GM19351 (cell line): ENCODE data around the gene EYA2.

ENCODE experiments used
- ATAC-seq: cut with Tn5 transposase; IDR thresholded peaks from one replicate; pipeline ENCODE4 v1.9.1; 2021; ENCODE audit warnings: mild to moderate bottlenecking, moderate library complexity; ENCODE audit not compliant: unreplicated experiment

The EYA2 gene

GRCh38 chr20:47127999-47128398, 233.4 kb downstream of the EYA2 start:
- no peak for ATAC-seq

- ATAC-seq, result no peak
These were observed 234.7 kb downstream of the EYA2 start for GRCh38 chr20:47129306-47129705.

DNA sequence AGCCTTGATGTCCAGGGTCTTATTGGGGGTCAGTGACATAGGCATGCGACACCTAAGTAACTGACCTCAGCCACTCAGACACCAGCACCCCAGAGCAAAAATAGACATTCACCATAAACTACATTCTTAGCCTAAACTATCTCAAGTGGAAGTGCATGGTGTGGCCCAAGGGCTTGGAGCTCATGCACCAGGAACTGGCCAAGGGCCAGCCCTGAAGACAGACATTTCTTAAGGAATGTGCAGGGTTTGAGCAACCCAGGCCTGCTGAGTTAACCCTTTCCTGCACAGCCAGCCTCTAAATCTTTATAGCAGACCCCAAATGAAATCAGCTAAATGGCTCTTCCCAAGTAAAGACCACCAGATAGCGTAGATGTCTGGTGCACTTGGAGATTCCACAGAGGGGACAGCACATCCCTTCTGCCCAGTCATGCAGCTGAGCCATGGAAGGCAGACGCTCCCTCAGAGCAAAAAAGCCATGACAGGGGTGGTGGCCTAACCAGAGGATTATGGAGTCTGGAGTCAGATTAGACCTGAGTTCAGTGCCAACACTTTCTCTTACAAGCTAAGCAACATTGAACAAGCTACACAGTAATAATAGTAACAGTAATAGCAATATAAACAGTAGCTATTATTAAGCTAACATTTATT, 239.3 kb downstream of the EYA2 start:
- no peak for ATAC-seq

DNA sequence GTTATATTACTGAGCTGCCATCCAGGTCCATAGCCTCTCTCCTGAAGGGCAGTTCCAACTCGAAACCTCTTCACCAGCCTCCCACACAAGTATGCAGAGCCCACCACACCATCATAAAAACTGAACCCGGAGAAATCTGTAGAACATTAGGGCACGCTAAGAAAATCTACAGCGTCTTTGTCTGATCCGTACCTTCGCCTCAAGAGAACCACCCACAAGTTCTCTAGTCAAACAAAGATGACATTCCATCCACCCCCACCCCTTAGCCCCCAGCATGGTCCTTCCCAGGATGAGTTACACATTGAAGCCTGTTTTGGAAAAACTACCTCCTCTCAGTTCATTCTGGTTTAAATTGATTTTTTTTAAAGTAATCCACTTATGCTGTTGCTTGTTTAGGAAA, 242.1 kb downstream of the EYA2 start:
- no peak for ATAC-seq

GRCh38 chr20:47137231-47137870, 242.7 kb downstream of the EYA2 start:
- ATAC-seq, result no peak

GRCh38 chr20:47139934-47140535, 245.4 kb downstream of the EYA2 start:
- ATAC-seq, result no peak

GRCh38 chr20:47141350-47141921, 246.8 kb downstream of the EYA2 start:
- ATAC-seq, result no peak

DNA sequence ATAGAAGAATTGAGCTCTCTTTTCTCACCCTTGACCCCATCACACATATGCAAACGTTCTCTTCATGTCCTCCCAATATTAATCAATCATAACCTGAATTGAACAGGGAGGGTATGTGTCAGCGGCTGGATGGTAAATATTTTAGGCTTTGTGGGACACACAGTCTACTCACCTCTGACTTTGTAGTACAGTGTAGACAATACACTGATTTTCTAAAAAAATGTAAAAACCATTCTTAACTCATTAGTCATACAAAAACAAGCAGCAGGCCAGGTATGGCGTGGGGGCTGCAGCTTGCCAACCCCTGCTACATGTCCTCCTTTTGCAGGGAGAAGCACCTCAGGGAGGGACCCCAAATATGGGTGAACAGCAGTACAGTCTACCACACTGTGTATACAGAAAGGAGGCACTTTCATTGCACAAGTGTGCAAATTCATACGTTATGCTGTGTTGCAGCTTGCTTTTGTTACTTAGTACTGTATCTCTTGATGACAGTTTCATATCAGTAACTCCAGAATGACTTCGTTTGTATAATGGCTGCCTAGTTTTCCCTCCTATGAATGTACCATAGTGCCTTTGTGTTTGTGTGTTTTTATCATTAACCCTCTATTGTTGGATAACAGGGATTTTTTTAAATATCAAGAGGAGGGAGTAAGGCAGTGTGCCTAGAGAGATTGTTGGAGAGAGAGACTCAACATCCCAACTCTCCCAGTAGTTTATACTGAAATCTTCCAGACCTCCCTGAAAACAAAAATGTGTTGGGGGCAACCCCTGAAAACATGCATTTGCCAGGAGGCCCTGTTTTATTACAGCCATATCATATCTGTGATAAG, 247.5 kb downstream of the EYA2 start:
- ATAC-seq, result no peak

- no peak for ATAC-seq
These were observed 248.1 kb downstream of the EYA2 start for GRCh38 chr20:47142774-47143170.

DNA sequence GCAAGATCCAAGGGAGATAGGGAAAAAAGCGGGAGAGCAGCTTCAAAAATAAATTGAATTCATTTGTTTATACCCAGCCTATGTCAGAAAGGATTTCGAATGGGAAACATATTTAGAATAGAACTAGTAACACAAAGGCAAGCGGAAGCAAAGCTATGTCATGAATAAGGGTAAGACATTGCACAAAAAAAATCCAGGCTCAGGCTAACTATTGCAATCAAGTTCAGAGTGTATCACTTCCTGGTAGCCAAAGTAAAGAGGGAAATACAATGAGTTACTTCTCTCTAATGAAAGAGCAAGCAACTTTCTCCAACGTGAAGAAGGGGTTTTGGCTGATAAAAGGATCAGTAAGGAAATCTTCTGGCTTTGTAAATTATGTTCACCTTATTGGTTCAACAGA, 249.0 kb downstream of the EYA2 start:
- no peak for ATAC-seq

DNA sequence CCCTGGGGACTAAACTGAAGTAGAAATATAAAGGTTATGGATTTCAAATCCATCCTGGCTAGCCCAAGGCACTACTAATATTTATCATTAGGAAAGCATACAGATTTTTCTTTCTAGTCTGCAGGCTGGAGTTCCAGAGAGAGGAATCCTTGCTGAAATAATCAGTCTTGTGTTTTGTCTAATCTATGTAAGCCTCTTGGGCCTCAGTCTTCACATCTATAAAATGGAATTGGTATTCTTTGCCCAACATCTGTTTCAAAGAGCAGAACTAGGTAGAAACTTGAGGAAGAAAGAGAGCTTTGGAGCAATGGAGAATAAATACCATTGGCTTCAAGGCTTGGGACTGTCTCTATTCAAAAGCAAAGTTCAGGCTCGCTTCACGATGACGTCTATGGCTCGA, 249.8 kb downstream of the EYA2 start:
- no peak for ATAC-seq

GRCh38 chr20:47146686-47147085, 252.0 kb downstream of the EYA2 start:
- no peak for ATAC-seq

- ATAC-seq, result no peak
These were observed 253.4 kb downstream of the EYA2 start for GRCh38 chr20:47148059-47148458.

DNA sequence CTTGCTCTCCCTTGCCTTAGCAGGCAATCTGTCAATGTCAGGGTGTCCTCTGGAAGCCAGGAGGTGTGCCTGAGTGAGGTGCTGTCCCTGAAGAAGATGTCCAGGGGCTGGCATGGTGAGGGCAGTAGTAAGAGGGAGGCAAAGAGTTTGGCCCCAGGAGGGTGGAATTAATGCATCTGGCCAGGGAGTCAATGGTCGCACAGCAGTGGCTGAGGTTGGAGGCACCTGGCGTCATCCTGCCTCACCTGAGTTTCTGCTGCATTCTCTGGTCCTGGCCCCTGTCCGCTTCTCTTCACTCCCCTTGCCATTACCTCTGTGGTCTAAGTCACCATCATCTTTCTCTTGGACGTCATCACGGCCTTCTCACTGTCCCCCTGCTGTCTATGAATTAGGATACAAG, 255.3 kb downstream of the EYA2 start:
- no peak for ATAC-seq

- no peak for ATAC-seq
These were observed 255.9 kb downstream of the EYA2 start for GRCh38 chr20:47150403-47151152.

- no peak for ATAC-seq
These were observed 257.4 kb downstream of the EYA2 start for GRCh38 chr20:47152068-47152467.

DNA sequence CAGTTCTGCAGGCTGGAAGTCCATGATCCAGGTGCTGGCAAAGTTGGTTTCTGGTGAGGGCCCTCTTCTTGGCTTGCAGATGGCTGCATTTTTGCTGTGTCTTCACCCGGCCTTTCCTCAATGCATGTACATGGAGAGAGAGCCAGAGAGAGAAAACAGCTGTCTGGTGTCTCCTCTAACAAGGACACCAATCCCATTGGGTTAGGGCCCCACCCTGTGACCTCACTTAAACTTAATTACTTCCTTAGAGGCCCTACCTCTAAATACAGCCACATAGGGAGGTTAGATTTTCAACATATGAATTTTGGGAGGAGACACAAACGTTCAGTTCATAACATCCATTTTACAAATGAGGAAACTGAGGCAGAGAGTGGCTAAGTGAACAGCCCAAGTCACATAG, 259.4 kb downstream of the EYA2 start:
- ATAC-seq, result no peak

GRCh38 chr20:47156301-47157137, 261.9 kb downstream of the EYA2 start:
- ATAC-seq, result no peak

GRCh38 chr20:47159166-47159565, 264.5 kb downstream of the EYA2 start:
- no peak for ATAC-seq

GRCh38 chr20:47160240-47160639, 265.6 kb downstream of the EYA2 start:
- ATAC-seq, result no peak
